Stimulated activated CD4-positive, alpha-beta T cell treated with anti-CD3 and anti-CD28 coated beads, Interleukin-4, amount 100 ng/mL, for 4 hours (primary cell): Measurements from ENCODE around the gene AKNAD1.

Experiments
- DNase-seq, 2 experiments: peaks; one replicate each; pipeline ENCODE4 v3.0.0-alpha.2; 2020

Gene AKNAD1

DNA sequence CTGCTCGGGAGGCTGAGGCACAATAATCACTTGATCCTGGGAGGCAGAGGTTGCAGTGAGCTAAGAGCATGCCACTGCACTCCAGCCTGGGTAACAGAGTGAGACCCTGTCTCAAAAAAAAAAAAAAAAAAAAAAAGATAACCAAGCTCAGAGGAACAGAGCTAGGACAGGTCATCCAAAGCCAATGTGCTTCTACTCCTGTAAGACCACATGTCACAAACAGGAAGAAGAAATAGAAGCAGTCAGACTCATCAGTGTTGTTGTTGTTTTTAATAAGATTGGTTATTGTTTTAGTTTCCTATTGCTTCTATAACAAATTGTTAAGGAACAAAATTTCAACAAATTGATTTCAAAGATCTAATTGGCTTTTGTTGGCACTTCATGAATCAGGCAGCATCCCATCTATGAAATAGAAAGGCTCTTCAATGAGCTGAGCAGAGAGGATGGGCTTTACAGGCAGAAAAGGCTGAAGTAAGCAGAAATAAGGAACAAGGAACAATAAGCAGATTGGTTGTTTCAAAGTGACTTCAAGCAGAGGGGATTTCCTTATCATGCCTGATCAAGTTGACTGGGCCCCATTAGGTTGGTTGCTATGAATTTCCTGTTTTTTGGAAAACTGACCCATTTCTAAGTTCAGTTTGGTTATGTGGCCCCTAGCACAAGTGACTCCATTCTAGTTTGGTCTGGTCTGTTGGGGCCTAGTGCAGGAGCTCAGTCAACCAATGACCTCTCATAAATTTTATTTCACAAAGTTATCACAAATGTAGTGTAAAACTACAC is 6.0 kb upstream of the AKNAD1 start:
- DNase-seq, result no peak

DNA sequence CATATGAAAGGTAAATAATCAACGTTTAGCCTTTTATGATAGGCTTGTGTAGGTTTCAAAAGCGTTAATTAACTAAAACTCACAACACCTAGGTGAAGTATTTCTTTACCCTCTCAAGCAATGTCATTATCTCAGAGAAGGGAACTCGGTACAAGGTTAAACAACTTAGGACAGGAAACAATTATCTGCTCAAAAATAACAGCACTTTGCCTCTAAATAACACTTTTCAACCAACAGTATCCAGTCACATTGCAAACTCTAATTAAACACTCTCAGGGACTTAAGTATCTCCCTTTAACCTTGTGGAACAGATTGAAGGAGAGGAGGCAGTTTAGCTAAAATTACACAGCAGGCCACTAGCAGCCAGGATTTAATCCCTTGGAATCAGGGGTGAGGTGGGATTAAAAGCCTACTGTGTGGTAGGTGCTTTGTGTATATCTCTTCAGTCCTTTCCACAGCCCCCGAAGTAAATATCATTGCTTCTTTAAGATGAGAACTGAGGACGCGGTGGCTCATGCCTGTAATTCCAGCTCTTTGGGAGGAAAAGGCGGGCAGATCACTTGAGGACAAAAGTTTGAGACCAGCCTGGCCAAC is 5.2 kb upstream of the AKNAD1 start:
- no peak for DNase-seq

DNA sequence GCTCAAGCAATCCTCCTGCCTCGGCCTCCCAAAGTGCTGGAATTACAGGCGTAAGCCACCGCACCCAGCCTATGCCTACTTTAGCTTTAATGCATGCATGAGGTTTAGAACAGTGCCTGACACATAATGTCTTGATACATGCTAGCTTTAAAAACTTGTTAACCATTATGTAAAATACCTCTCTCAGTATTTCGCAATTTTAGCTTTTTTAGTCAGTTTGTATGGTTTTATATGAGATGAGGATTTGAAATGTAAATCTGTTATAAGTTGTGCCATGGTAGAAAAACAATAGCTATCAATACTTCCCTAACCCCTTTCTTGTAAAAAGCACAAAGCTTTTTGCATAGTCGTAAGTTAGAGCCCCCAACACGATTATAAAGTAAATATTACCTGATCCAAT is 4.7 kb upstream of the AKNAD1 start:
- DNase-seq, result no peak

DNA sequence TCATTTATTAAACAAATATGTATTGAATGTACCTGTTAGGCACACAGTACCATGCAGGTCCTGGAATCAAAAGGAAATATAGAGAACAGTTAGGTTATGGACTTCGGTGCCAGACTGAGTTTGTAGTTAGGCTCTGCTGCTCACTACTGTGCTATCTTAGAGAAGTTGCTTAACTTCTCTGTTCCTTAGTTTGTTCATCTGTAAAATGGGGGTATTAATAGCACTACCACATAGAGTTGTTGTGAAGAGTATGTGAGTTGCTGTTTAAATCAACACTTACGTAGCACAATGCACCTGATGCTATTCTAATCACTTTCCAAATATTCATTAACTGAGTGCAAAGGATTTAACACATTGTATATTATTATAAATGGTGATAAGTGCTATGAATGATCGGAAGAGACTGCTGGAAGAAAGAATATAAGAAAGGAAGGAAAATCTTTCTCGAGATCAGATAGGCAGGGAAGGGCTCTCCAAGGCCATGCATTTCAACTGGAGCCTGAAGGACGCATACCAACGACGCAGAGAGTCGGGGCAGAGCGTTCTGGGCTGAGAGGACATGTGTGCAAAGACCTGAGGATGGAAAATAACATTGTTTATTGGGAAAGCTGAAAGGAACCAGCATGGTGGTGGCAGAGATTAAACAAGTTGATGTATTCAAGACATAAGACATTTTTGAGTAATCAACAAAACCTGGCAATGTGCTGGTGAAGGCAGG is 3.5 kb upstream of the AKNAD1 start:
- DNase-seq, result no peak

DNA sequence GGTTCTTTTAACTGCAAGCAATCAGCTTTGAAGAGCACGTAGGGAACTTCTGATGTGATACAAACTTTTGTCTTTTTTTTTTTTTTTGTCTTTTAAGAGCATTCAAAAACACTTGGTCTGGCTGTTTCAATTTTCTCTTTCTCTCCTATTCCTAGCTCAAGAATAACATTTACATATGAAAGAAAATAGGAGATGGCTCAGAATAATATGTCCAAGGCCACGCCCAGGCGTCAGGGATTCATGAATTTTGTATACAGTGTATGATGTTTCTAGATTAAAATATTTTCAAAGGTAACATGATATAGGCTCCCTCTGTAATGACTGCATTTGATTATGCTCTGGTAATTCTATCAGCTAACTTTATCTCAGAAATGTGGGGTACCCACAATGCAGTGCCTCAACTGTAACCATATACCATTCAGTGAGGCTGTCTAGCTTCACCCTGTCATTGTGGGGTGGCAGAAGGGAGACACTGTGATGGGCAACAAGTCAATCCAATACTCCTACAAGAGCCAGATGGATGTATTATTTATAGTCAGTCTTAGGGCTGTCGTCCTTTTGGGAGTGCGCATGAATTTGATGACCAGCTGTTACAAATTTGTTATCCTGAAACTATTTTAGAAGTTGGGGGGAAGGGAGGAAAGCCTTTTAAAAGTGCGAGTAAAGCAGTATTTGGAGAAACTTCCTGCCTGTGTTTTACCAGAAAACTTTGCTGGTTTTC is 1.5 kb upstream of the AKNAD1 start:
- no peak for DNase-seq

DNA sequence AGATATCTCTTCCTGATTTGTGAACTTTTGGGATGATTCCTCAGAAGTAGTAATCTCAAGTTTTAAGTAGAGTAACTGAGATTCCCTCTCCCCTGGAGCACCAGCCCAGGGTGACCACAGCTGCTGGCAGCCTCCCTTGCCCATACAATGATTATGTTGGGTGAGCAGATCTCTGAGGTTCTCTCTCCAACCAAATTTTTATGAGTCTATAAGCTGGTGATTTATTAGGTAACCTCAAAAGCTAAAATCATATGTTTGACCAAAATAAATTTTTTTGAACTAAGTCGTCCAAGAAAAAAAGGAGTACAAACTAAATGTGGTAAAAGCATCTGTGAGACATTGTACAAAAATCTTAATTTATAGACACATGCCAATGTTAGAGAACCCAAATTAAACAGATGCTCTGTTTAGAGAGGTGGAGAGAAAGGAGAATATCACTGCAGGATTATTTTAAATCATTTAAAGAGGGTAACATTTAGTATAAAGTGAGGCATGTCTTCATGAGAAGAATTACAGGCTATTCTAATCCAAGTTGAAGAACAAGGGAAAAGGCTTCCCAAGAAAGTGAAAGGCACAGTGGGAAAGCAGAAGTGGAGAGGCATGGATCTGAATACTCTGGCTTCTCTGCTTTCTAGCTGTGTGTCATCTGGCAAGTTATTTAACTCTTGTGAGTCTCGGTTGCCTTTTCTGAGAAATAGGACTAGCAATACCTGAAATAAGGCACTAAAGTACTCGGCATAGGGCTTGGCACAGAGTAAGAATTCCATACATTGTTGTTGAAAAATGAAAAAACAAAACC is 2.5 kb downstream of the AKNAD1 start:
- DNase-seq, result no peak

DNA sequence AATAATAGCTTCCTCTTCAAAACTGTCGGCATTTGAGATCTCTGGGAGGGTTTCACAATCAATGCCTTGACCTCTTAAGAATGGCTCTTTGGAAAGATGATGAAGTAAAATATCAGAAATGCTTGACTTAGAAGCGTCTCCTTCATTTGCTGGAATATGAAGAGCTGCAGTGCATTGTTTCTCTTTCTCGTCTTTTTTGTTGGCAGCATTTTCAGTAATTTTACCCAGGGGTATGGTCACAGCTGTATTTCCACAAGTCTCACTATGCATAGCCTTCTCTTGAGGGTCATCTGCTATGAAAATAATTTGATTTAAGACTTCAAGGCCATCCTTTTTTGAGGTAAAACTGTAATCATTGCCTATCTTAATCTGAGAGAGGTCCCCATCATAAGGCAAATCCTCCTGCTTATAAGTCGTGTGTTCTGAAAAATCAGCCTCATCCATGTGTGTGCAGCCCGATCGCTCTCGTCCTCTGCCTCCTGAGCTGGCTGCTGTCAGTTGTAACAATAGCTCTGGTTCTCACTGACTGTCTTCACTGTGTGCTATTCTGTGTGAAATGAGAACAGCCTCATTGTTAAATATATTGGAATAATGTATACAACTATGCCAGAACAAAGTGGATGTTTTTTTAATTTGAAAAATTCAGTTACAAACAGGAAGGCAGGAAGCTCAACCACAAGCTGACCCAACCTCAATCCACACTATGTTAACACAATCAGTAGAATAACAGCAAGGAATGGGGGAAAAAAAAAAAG is 4.5 kb downstream of the AKNAD1 start:
- DNase-seq, result no peak

DNA sequence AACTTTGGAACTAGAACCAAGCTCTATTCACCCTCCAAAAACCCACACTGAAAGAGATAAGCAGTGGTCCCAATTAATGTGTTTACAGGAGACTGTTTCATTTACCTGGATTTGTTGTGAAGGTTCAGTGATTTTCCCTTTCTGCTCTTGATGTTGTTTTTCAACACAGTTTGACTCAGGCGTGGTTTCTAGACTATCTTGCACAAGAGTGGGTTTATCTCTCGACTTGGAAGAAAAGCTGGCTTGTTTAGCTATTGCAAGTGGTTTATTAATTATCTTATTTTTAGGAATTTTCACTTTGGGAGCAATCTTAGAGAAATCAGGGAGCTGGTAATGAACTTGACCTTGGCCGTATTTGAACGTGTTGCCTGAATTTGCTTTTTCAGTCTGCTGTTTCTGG is 5.3 kb downstream of the AKNAD1 start:
- DNase-seq, result no peak

DNA sequence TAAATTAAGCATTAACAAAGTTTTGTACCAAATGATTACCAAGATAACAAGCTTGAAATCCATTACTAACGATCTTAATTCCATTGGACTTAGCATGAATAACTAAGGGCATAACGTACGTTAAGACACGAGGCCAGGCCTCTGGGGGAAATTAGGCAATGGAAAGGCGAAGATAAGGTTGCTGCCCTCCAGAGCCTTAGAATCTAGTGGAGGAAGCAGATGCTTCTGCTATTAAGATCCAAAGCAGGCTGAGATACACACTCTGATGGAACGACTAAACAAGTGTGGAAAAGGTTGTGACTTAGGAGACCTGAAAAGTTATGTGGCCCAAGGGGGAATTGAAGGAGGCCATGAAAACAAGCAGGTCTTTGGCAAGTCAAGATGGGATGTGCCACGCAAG is 6.0 kb downstream of the AKNAD1 start:
- DNase-seq, result no peak

DNA sequence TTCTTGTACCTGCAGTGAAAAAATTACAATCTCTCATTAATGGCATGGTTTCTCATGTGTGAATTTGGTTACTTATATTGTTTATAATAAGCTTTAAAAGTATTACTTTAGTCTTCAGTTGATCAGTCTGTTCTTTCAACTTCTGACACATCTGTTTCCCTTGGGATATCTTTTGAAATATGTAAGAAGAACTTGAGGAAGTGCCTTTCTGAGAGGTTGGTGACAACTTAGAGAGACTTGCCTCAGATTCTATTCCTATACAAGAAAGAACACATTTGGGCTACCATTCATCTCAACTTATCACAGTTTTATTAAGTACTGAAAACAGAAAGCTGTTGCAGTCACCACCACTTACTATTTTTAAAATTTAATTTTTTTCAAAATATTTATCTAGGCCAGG is 8.1 kb downstream of the AKNAD1 start:
- DNase-seq, result no peak

DNA sequence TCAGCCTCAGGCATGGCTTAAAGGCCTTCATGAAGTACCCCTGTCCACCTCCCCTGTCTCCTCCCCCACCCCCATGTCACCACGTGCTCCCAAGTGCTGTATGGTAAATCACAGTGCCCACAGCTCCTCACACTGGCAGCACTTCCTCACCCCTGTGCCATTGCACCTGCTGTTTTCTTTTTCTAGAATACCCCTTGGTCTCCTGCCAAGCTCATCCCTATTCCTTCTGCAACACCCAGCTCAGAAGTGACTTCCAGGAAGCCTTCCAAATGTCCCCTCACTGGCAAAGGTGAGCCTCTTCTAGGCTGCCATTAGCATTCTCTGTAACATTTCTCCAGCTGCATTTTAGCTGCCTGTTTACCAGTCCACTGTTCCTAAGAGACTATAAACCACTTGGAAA is 9.4 kb downstream of the AKNAD1 start:
- no peak for DNase-seq

DNA sequence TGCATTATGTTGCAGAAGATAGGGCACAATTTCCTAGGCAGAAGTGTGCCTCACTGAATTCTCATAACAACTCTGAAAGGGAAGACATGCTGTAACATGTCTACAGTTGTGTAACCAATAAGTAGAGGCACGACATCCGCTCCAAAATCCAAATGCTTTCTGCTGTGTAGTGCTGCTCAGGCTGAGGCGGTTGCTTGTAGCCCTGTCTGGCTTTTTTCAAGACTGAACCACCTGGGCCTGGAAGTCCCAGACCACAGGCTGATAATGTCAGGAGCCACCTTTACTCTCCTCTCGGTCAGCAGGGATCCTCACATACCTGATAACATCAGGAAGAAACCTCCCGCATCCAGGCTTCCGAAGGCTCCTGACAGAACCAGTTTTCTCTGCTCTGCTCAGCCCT is 10.9 kb downstream of the AKNAD1 start:
- DNase-seq, result no peak

DNA sequence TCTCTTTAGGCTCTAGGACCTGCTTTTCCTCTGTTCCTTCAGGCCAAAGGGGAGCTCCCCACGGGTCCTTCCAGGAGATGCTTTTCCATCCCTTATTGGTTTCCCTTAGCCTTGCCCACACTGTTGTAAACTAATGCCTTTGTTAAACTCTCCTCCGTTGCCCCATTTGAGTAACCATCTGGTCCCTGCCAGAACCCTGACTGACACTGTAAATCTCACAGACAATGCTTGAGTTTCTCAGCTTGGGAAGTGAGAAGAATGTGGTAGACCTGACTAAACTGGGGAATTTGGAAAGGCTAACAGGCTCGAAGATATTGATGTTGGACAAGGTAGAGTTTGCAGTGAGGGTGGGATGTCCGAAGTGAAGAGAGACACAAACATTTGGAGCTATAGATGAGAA is 11.4 kb downstream of the AKNAD1 start:
- no peak for DNase-seq

DNA sequence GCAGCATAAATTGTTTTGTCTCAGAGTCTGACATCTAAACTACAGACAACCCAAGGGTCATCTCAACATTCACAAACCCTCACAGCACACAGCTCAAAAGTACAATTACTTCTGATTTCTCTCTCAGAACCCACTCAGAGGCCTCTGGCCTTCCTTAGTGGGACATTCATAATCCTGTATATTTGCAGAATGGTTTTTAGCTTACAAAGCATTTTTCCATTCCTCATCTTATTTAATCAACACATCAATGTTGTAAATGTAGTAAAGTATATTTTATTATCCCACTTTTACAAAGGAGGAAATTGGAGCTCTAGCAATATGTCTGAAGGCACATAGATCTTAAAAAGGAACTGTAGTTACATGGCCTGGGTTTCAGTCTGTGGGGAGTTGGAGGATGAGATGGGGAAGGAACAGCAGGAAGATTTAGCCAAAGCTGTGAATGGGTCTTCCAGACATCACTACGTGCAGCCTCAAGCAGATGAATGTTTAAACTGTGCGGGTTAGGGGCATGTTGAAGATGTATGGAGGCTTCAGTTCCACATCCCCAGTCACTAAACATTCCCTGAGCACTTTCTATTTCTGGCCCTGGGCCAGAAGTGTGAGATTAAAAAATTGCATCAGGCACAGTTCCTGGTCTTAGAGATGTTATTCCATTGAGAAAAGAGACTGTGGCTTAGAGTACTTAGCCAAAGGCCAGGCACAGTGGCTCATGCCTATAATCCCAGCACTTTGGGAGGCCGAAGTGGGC is 13.3 kb downstream of the AKNAD1 start:
- DNase-seq, result no peak

DNA sequence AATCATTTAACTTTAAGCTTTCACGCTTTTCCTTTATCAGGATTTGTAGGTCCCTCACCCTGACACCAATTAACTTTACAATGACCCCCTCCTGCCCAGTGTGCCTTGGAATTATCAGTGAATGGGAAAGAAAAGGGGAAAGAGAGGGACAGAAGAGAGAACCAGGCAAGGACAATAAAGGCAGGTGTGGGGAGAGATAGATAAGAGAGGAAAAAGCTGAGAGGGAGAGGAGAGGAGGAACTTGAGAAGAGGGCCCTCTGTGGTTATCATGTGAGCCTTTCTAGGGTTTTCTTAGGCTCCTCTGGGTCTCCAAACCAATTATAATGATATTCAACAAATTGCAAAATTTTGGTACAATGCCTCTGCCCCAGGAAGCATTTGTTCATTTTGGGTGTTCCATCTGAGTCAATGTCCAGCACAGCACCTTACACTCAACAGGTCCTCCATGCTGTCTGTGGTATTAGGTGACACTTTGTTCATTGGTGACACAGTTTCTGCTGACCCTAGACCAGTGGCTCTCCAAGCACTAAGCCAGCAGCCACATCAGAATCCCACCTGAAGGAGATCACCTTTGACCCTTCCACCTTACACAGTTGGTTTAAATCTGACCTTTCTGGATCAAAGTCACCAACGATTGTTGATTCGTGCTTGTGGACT is 14.2 kb downstream of the AKNAD1 start:
- no peak for DNase-seq

DNA sequence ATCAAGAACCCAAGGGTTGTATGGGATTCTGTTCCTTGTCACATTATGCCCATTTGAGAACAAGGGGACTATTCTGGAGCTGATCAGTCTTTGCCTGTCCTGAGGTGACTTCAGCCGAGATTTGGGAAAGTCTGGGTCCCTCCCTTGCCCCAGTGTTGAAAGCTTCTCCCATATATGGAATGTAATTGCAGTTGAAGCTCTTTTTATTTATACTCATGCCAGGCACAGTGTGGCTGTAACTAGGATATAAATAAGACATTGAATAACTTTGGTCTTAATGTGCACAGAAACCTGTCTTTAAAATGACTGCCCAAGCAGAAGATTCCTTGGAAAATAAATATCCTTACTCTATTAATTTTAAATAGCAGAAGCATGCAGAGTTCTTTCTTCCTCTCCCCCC is 15.2 kb downstream of the AKNAD1 start:
- no peak for DNase-seq

DNA sequence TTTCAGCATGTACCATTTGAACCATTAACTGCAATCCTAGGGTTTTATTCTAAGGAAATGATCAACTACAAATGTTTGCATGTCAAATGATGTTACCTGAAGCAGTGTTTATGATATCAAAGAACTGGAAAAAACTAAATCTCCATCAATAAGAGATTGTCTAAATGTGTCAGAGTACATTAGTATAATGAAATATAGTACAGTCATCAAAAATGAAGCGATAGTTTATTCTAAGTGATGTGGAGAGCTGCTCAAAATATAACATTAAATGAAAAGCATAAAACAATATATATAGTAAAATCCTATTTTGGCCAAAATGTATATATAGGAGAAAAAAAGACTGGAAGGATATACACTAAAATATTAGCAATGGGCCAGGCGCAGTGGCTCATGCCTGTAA is 24.0 kb downstream of the AKNAD1 start:
- DNase-seq, result no peak

DNA sequence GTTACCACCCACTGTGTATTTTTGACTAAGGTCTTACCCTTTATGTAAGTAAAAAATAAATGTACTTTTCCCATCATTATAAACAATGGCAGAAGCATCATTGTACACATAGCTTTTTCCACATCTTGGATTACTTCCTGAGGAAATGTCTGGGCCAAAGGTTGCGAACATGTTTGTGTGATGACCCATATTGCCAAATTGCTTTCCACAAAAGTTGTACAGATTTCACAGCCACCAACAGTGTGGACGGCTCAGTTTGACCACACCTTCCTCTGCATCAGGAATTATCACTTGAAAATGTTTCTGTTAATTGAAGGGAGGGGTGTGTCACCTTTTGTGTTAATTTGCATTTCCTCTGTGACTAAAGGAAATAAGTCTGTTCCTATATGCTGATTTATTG is 25.7 kb downstream of the AKNAD1 start:
- DNase-seq, result no peak

DNA sequence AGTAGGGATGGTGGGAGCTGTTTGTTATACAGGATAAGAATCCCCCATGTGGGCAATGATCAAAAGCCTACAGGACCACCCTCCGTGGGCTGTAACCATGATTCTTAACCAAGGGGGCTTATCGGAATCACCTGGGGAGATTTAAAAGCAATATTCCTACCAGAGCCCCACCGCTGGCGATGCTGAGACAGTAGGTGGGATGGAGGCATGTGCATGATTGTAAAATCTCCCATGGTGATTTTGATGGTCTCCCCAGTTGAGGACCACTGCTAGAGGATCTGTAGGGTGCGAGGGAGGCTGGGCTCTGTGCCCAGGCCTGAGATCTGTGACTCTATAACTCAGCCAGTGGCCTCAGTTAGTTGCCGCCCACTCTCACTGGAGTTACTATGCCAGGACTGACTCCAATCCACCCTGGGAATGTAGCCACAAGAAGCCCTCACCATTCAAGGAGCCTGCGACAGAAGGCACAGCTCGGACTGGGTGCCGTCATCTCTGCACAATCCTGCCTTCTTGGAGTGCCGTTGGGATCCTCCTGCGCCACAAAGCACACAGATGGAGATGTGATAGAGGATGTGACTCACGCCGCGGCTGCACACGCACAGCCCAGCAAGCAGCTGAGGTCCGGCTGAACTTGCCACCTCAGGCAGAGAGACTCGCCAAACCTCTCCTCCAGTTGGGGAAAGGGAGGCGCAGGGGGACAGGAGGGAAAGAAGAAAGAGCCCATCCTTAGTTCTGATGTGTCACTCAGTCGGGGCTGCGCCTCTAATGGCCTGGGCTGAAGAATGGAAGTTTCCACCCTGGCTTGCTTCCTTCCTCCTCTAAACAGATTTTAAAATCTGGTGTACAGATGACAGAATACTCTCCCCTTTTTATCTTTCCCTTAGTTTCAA is 26.5 kb downstream of the AKNAD1 start:
- no peak for DNase-seq

DNA sequence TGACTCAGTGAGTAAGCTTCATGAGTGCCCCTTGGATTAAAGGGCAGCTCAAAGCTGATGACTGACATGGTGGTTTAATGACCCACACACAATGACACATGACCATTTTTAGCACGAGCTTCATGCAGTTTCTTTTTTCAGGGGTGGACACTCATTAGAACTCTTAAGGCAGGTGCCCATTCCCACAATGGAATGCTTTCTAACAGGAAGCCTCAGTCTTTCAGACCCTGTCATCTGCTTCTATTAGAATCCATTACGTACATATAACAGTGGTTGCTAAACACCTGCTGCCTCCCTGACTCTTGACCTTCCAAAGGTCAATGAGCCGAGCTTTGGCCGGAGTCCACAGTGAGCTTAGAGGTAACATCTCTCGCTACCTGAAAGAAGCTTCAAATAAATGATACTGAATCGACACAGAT is 27.4 kb downstream of the AKNAD1 start:
- no peak for DNase-seq
